PC-9 (cell line): ENCODE results near the gene SLC2A4RG. TPM values are rescaled to one million over a fixed set of nuclear protein-coding genes. Genes with fewer than 3 reads are reported as not detected.

Source experiments
- BruUV-seq: library from RNA; stranded (reverse); fragments of 400-500 nt; replicated peaks from 2 replicates; lab custom pipeline; 2021; lab: Mats Ljungman, UMichigan
- CTCF ChIA-PET: fragments of 300-600 bp; sonication (Branson Sonifier 250); formaldehyde crosslinking; loops from one replicate; lab custom pipeline; 2022; ENCODE audit warnings: antibody characterized with exemption; lab: Charles Lee
- POLR2A ChIA-PET: fragments of 300-600 bp; sonication (Branson Sonifier 250); formaldehyde crosslinking; loops from one replicate; lab custom pipeline; 2022; ENCODE audit warnings: antibody characterized with exemption; ENCODE audit not compliant: unreplicated experiment; lab: Charles Lee
- DNase-seq, 2 experiments: peaks; one replicate each; pipeline versions ENCODE4 v3.0.0 to v3.0.0-alpha.2; 2015 to 2022; ENCODE audit warnings: mixed read lengths in 1 of 2
- H2AFZ ChIP-seq: fragments of 200-600 bp; sonication (generic); 2 replicates; pipeline ENCODE4 v1.8.1; 2017; ENCODE audit warnings: antibody characterized with exemption
- H3F3A ChIP-seq: fragments of 200-600 bp; sonication (generic); 2 replicates; pipeline ENCODE4 v1.8.1; 2017; ENCODE audit warnings: antibody characterized with exemption, mild to moderate bottlenecking, low read depth; ENCODE audit not compliant: insufficient read depth
- H3K27ac ChIP-seq: fragments of 200-600 bp; sonication (generic); 2 replicates; pipeline ENCODE4 v1.6.1; 2016; ENCODE audit warnings: mixed run types
- H3K27me3 ChIP-seq: fragments of 200-600 bp; sonication (generic); 2 replicates; pipeline ENCODE4 v1.6.1; 2016; ENCODE audit warnings: low read depth, mixed run types; ENCODE audit not compliant: insufficient read depth
- H3K36me3 ChIP-seq: fragments of 200-600 bp; sonication (generic); 2 replicates; pipeline ENCODE4 v1.6.1; 2016; ENCODE audit warnings: low read depth, mixed run types
- H3K4me1 ChIP-seq: fragments of 200-600 bp; sonication (generic); replicated peaks from 2 replicates; pipeline ENCODE4 v1.6.1; 2016; ENCODE audit warnings: mixed run types; ENCODE audit not compliant: insufficient read depth
- H3K4me2 ChIP-seq: fragments of 200-600 bp; sonication (generic); 2 replicates; pipeline ENCODE4 v1.6.1; 2017; ENCODE audit warnings: mixed run types
- H3K4me3 ChIP-seq: fragments of 200-600 bp; sonication (generic); 2 replicates; pipeline ENCODE4 v1.6.1; 2016; ENCODE audit warnings: mixed run types
- H3K79me2 ChIP-seq: fragments of 200-600 bp; sonication (generic); 2 replicates; pipeline ENCODE4 v1.6.1; 2017; ENCODE audit warnings: low read depth, mixed run types
- H3K9me2 ChIP-seq: fragments of 200-600 bp; sonication (generic); 2 replicates; pipeline ENCODE4 v1.8.1; 2017; ENCODE audit warnings: mild to moderate bottlenecking; ENCODE audit not compliant: insufficient read depth
- H3K9me3 ChIP-seq: fragments of 200-600 bp; sonication (generic); 2 replicates; pipeline ENCODE4 v1.8.1; 2016; ENCODE audit warnings: low read depth; ENCODE audit not compliant: insufficient read depth
- H4K20me1 ChIP-seq: fragments of 200-600 bp; sonication (generic); 2 replicates; pipeline ENCODE4 v1.8.1; 2017; ENCODE audit not compliant: insufficient read depth
- EZH2 ChIP-seq: fragments of 200-600 bp; sonication (generic); IDR thresholded peaks from 2 replicates; pipeline ENCODE4 v1.8.0; 2017; ENCODE audit warnings: antibody characterized with exemption, low read depth
- intact Hi-C: fragments of 100-400 bp; cut with micrococcal nuclease; formaldehyde crosslinking; loops from one replicate; pipeline ENCODE4 v1.10.0; 2022; ENCODE audit not compliant: unreplicated experiment
- total RNA-seq: library from RNA; stranded (reverse); gene quantifications from 2 replicates; pipeline ENCODE4 v1.2.3, GENCODE V29; 2021
- TF ChIP-seq, protein P1 (sequence below): fragments of 200-600 bp; sonication (generic); conservative IDR thresholded peaks from 2 replicates; pipeline ENCODE4 v1.6.1; 2017; ENCODE audit warnings: mixed run types, antibody characterized with exemption, mild to moderate bottlenecking, moderate library complexity

Gene SLC2A4RG
- total RNA-seq, 1 experiment from 2014 or later, result 167 TPM

DNA sequence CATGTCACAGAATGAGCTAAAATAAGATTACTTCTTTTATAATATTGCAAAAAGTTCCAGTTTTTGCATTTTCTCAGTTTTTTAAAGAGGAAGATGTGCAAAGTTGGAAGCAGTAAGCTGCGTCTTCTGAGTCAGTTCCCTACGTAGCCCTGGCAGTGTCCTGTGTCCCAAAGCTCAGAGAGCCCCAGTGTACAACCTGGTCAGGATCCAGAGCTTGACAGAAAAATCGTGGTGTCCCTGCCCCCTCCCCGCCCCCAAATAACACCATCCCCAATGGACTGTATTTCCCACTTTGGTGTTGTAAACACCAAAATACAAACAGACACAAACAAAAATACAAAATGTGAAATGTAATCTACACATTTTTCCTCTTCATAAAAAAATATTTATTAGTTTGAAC, 4.6 kb downstream of the SLC2A4RG start:
- H3K36me3 ChIP-seq, result no peaks in the 10 kb centered on the region
- no peak overlapping the region for H2AFZ ChIP-seq
- intact Hi-C loops, result no loop called here
- H3K4me3 ChIP-seq, result no peak overlapping the region
- POLR2A ChIA-PET, result interaction anchor here (1.0 kb wide), 1 partner anchor 57 kb away, joined by 4 read pairs; no protein-coding TSS in a partner anchor
- no peaks in the 10 kb centered on the region; the same call in 1 of the 2 replicates for H4K20me1 ChIP-seq
- no peak overlapping the region for H3K27ac ChIP-seq
- no TSS peak for BruUV-seq
- H3K9me3 ChIP-seq, result no peaks in the 10 kb centered on the region
- CTCF ChIA-PET, result no interaction called here
- H3K79me2 ChIP-seq, result peaks cover 10% of the 10 kb centered on the region; the same call in 1 of the 2 replicates
- peaks cover 9% of the 10 kb centered on the region for H3K4me1 ChIP-seq
- no peaks in the 10 kb centered on the region for H3K9me2 ChIP-seq
- no peak overlapping the region for H3K4me2 ChIP-seq
- no peaks in the 10 kb centered on the region for H3K27me3 ChIP-seq
- no peak for DNase-seq
- H3F3A ChIP-seq, result peaks cover 35% of the 10 kb centered on the region
- TF ChIP-seq, protein P1, sequence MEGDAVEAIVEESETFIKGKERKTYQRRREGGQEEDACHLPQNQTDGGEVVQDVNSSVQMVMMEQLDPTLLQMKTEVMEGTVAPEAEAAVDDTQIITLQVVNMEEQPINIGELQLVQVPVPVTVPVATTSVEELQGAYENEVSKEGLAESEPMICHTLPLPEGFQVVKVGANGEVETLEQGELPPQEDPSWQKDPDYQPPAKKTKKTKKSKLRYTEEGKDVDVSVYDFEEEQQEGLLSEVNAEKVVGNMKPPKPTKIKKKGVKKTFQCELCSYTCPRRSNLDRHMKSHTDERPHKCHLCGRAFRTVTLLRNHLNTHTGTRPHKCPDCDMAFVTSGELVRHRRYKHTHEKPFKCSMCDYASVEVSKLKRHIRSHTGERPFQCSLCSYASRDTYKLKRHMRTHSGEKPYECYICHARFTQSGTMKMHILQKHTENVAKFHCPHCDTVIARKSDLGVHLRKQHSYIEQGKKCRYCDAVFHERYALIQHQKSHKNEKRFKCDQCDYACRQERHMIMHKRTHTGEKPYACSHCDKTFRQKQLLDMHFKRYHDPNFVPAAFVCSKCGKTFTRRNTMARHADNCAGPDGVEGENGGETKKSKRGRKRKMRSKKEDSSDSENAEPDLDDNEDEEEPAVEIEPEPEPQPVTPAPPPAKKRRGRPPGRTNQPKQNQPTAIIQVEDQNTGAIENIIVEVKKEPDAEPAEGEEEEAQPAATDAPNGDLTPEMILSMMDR, result no peak
- TF ChIP-seq EZH2, result no peak

DNA sequence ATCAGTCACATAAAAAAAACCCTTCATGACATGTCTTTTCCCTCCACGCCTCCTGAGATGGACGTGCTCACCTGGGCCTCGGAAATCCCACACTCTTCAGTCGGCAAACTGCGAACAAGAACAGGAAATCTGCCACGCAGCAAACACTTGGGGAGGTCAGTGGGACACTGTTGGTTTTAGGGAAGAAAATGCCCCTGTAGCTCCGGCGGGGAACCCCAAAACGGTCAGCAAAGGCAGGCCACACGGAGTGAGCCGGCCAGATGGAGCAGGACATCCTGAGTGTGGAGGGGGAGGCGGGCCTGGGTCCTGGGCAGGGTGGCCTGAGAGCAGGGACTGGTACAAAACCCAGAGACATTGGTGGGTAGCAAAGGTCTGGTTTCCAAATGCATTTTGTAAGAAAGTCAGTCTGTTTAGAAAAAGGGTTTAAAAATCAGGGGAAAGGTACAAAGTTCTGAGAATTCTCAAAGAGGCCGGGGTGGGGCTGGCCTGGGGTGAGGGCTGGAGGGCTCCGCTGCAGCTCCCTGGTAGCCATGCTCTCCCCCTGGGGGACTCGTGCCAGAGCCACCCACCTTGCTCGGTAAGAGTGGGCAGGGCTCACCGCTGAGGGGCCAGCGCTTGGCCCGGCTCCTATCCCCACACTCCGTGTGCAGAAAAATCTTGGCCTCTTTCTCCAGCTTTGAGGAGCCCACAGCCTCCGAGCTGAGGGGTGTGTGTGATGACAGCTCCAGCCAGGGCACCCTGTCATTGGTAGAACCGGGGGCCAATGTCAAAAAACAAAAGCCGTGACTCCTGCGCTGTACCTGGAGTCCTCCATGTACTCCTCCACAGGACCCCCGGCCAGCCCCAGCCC, 5.2 kb downstream of the SLC2A4RG start:
- H3K4me3 ChIP-seq, result no peak overlapping the region
- TF ChIP-seq EZH2, result no peak
- TF ChIP-seq, protein P1, result no peak
- no peak for DNase-seq
- peaks cover 9% of the 10 kb centered on the region for H3K4me1 ChIP-seq
- no peaks in the 10 kb centered on the region for H3K9me2 ChIP-seq
- no peaks in the 10 kb centered on the region for H3K9me3 ChIP-seq
- no peak overlapping the region for H2AFZ ChIP-seq
- intact Hi-C loops, result no loop called here
- BruUV-seq, result no TSS peak
- ChIA-PET CTCF (interaction anchor here (0.7 kb wide), 1 partner anchor 15 kb away, joined by 3 read pairs; no protein-coding TSS in a partner anchor), POLR2A (no interaction called here)
- peaks cover 10% of the 10 kb centered on the region; the same call in 1 of the 2 replicates for H3K79me2 ChIP-seq
- H4K20me1 ChIP-seq, result no peaks in the 10 kb centered on the region; the same call in 1 of the 2 replicates
- no peak overlapping the region for H3K27ac ChIP-seq
- peaks cover 33% of the 10 kb centered on the region for H3F3A ChIP-seq
- H3K36me3 ChIP-seq, result no peaks in the 10 kb centered on the region
- no peak overlapping the region for H3K4me2 ChIP-seq
- no peaks in the 10 kb centered on the region for H3K27me3 ChIP-seq

DNA sequence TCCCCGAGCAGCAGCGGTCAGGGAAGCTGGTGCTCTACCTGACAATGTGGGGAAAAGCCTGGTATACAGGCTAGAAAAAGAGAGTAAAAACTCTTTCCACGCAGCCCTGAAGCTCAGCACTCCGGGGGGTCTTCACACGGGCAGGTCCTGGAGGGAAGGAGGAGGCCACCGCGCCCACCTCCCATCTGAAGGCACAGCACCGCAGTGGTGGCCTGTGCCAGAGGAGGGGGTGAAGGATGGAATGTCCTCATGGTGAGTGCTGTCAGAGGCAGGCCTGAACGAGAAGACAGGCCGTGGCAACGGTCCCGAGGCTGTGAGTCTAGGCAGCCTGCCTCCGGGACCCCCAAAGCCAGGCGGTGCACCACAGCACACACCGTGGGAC, 5.8 kb downstream of the SLC2A4RG start:
- BruUV-seq, result no TSS peak
- Histone ChIP-seq H4K20me1 (peaks cover 2% of the 10 kb centered on the region; the same call in 1 of the 2 replicates), H3K27me3 (no peaks in the 10 kb centered on the region), H3K9me2 (no peaks in the 10 kb centered on the region), H3K79me2 (peaks cover 10% of the 10 kb centered on the region; the same call in 1 of the 2 replicates), H3K4me1 (peaks cover 9% of the 10 kb centered on the region), H3K36me3 (no peaks in the 10 kb centered on the region), H3K4me2 (no peak overlapping the region), H3K27ac (no peak overlapping the region), H3F3A (peaks cover 34% of the 10 kb centered on the region), H3K9me3 (no peaks in the 10 kb centered on the region), H2AFZ (no peak overlapping the region), H3K4me3 (no peak overlapping the region)
- intact Hi-C loops, result no loop called here
- TF ChIP-seq, protein P1, result no peak
- TF ChIP-seq EZH2, result no peak
- ChIA-PET POLR2A (no interaction called here), CTCF (interaction anchor here (0.7 kb wide), 2 partner anchors 15 to 38 kb away, joined by 3 read pairs; partner anchors contain the start of genes ARFRP1 and ZGPAT)
- DNase-seq, result no peak
